ENCODE measurements around the gene ATAD3C. TPM values are rescaled to one million over a fixed set of nuclear protein-coding genes. Genes with fewer than 3 reads are reported as not detected.
"Not testable (repeated sequence)": the region's sequence is repeated elsewhere in the genome, so short reads cannot be mapped to it uniquely, and the experiment has no call there.

ATAD3C gene
- total and polyA plus RNA-seq, 2 donors (not counting 1 experiment from before 2014, with no cell fraction given): 0.17 TPM; not detected in 1

DNA sequence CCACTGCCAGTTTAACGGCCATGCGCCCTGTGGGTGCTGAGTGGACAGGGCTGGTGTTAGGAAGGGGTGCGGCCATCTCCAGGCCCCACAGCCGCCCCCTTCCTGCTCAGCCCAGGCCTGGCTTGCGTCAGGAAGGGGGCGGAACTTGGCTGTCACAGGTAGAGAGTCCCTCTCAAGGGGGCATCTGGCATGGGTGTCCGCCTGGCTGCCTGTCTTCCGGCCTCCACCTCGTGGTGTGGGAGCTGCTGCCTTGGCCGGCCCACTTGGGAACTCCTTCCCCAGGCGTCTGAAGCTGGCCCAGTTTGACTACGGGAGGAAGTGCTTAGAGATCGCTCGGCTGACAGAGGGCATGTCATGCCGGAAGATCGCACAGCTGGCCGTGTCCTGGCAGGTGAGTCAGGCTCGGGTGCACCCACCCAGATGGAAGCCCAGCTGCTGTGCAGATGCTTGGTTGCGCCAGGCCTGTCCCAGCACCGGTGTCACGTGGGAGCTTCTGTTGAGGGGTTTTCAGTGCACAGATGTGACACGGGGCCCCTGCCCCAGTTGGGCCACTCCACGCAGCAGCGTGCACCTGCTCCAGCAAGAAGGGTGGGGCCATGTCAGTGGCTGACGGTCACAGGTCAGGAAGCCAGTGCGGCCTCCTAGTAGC, 13.0 kb downstream of the ATAD3C start:
- no peak overlapping the region for H2AFZ ChIP-seq (ENCODE audit: low read length)
- no peaks in the 10 kb centered on the region for H3K9me3 ChIP-seq (ENCODE audit: control insufficient read depth, insufficient read depth, low read depth, low read length)
- H4K20me1 ChIP-seq (ENCODE audit: control insufficient read depth, extremely low read depth, insufficient read depth, low read length): no peaks in the 10 kb centered on the region
- no peak for DNase-seq (ENCODE audit: low read depth in 2 of 2)
- no peaks in the 10 kb centered on the region for H3K36me3 ChIP-seq (ENCODE audit: control insufficient read depth, insufficient read depth, low read length)
- no peak overlapping the region for H3K9ac ChIP-seq (ENCODE audit: insufficient read depth, low read length)
- no peaks in the 10 kb centered on the region for H3K27me3 ChIP-seq (ENCODE audit: control insufficient read depth, insufficient read depth, low read length)
- H3K4me1 ChIP-seq (ENCODE audit: control insufficient read depth, extremely low read depth, insufficient read depth, low read length): no peaks in the 10 kb centered on the region
- H3K27ac ChIP-seq (ENCODE audit: insufficient read depth, low read length): no peak overlapping the region
- H3K4me3 ChIP-seq (replicated peaks in 1 of 4; ENCODE audit: control extremely low read depth in 1 of 4, insufficient read depth in 1 of 4, low read depth in 3 of 4, low read length in 4 of 4): no peak overlapping the region
- no peaks in the 10 kb centered on the region for H3K79me2 ChIP-seq (ENCODE audit: control insufficient read depth, insufficient read depth, low read length)
- TF ChIP-seq EZH2 (IDR thresholded peaks at IDR 0.05; ENCODE audit: low read length, missing control alignments): no peak
- TF ChIP-seq, protein P1, sequence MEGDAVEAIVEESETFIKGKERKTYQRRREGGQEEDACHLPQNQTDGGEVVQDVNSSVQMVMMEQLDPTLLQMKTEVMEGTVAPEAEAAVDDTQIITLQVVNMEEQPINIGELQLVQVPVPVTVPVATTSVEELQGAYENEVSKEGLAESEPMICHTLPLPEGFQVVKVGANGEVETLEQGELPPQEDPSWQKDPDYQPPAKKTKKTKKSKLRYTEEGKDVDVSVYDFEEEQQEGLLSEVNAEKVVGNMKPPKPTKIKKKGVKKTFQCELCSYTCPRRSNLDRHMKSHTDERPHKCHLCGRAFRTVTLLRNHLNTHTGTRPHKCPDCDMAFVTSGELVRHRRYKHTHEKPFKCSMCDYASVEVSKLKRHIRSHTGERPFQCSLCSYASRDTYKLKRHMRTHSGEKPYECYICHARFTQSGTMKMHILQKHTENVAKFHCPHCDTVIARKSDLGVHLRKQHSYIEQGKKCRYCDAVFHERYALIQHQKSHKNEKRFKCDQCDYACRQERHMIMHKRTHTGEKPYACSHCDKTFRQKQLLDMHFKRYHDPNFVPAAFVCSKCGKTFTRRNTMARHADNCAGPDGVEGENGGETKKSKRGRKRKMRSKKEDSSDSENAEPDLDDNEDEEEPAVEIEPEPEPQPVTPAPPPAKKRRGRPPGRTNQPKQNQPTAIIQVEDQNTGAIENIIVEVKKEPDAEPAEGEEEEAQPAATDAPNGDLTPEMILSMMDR (conservative IDR thresholded peaks at IDR 0.05 in 1 of 2, IDR thresholded peaks at IDR 0.05 in 1 of 2; ENCODE audit: low read depth in 1 of 2, low read length in 2 of 2): no peak
- no peak overlapping the region for H3K4me2 ChIP-seq (ENCODE audit: extremely low read depth, insufficient read depth, low read length)

DNA sequence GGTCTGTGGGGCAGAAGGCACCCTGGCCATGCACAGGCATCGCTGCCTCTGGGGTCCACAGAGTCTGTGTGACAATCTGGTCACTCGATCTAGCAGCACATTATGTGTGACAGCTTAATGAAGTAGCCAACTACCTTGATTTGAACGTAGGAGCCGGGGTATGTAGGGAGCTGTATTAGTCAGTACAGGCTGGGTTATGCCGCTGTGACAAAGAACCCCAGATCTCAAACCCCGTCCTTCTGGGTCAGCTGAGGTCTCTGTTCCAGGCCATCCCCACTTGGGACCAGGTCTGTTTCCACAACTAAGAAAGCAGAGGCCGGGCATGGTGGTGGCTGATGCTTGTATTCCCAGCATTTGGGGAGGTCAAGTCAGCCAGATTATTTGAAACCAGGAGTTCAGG, 13.8 kb downstream of the ATAD3C start:
- Histone ChIP-seq H3K36me3 (ENCODE audit: control insufficient read depth, insufficient read depth, low read length) (no peaks in the 10 kb centered on the region), H3K4me2 (ENCODE audit: extremely low read depth, insufficient read depth, low read length) (no peak overlapping the region), H3K9ac (ENCODE audit: insufficient read depth, low read length) (no peak overlapping the region), H3K27me3 (ENCODE audit: control insufficient read depth, insufficient read depth, low read length) (no peaks in the 10 kb centered on the region), H4K20me1 (ENCODE audit: control insufficient read depth, extremely low read depth, insufficient read depth, low read length) (no peaks in the 10 kb centered on the region), H3K4me3 (replicated peaks in 1 of 4; ENCODE audit: control extremely low read depth in 1 of 4, insufficient read depth in 1 of 4, low read depth in 3 of 4, low read length in 4 of 4) (no peak overlapping the region), H3K9me3 (ENCODE audit: control insufficient read depth, insufficient read depth, low read depth, low read length) (no peaks in the 10 kb centered on the region), H3K79me2 (ENCODE audit: control insufficient read depth, insufficient read depth, low read length) (no peaks in the 10 kb centered on the region), H2AFZ (ENCODE audit: low read length) (no peak overlapping the region), H3K27ac (ENCODE audit: insufficient read depth, low read length) (no peak overlapping the region), H3K4me1 (ENCODE audit: control insufficient read depth, extremely low read depth, insufficient read depth, low read length) (no peaks in the 10 kb centered on the region)
- DNase-seq (ENCODE audit: low read depth in 2 of 2): no peak
- TF ChIP-seq EZH2 (IDR thresholded peaks at IDR 0.05; ENCODE audit: low read length, missing control alignments): no peak
- TF ChIP-seq, protein P1 (conservative IDR thresholded peaks at IDR 0.05 in 1 of 2, IDR thresholded peaks at IDR 0.05 in 1 of 2; ENCODE audit: low read depth in 1 of 2, low read length in 2 of 2): no peak

GRCh38 chr1:1468196-1468985, 18.9 kb downstream of the ATAD3C start:
- not testable (repeated sequence) for H3K4me1 ChIP-seq (ENCODE audit: control insufficient read depth, extremely low read depth, insufficient read depth, low read length); H3K27ac ChIP-seq (ENCODE audit: insufficient read depth, low read length); H3K4me3 ChIP-seq (replicated peaks in 1 of 4; ENCODE audit: control extremely low read depth in 1 of 4, insufficient read depth in 1 of 4, low read depth in 3 of 4, low read length in 4 of 4); H3K9ac ChIP-seq (ENCODE audit: insufficient read depth, low read length); H2AFZ ChIP-seq (ENCODE audit: low read length); H3K36me3 ChIP-seq (ENCODE audit: control insufficient read depth, insufficient read depth, low read length); H4K20me1 ChIP-seq (ENCODE audit: control insufficient read depth, extremely low read depth, insufficient read depth, low read length); H3K27me3 ChIP-seq (ENCODE audit: control insufficient read depth, insufficient read depth, low read length); H3K9me3 ChIP-seq (ENCODE audit: control insufficient read depth, insufficient read depth, low read depth, low read length); DNase-seq (ENCODE audit: low read depth in 2 of 2); H3K4me2 ChIP-seq (ENCODE audit: extremely low read depth, insufficient read depth, low read length)
- H3K79me2 ChIP-seq (ENCODE audit: control insufficient read depth, insufficient read depth, low read length): peaks cover 12% of the 10 kb centered on the region
